IMR-90 (cell line): ENCODE measurements around the gene TNFSF9. TPM values are rescaled to one million over a fixed set of nuclear protein-coding genes. Genes with fewer than 3 reads are reported as not detected.

Experiments used
- ATAC-seq: fragments of 200-7000 bp; cut with Tn5 transposase; 2 replicates; pipeline ENCODE4 v1.9.1; 2020; ENCODE audit warnings: low read depth, mild to moderate bottlenecking, moderate library complexity
- BruUV-seq: library from RNA; stranded (reverse); fragments of 400-500 nt; replicated peaks from 2 replicates; lab custom pipeline; 2021; lab: Mats Ljungman, UMichigan
- CTCF ChIA-PET: fragments of 300-600 bp; formaldehyde crosslinking; extraction: SDS; loops from one replicate; lab custom pipeline; 2021; ENCODE audit warnings: antibody characterized with exemption; lab: Yijun Ruan, JAX
- POLR2A ChIA-PET: fragments of 300-600 bp; sonication (Branson Sonifier 250); formaldehyde crosslinking; loops from one replicate; lab custom pipeline; 2022; ENCODE audit warnings: antibody characterized with exemption; ENCODE audit not compliant: unreplicated experiment; lab: Charles Lee
- DNase-seq: peaks from one replicate; pipeline ENCODE4 v3.0.0; 2013
- H2AFZ ChIP-seq: replicated peaks from 2 replicates; pipeline ENCODE3; 2013; ENCODE audit warnings: low read length, mild to moderate bottlenecking; ENCODE audit not compliant: poor library complexity
- H2AK5ac ChIP-seq: 2 replicates; pipeline ENCODE4 v1.6.1; 2013; ENCODE audit warnings: low read depth, low read length, inconsistent platforms
- H2AK9ac ChIP-seq: replicated peaks from 2 replicates; pipeline ENCODE3; 2013; ENCODE audit warnings: mild to moderate bottlenecking, low read depth, low read length, moderate library complexity; ENCODE audit not compliant: poor library complexity
- H2BK120ac ChIP-seq: 2 replicates; pipeline ENCODE4 v1.6.1; 2013; ENCODE audit warnings: low read depth, low read length, inconsistent platforms
- H2BK15ac ChIP-seq: 3 replicates; pipeline ENCODE4 v1.6.1; 2013; ENCODE audit warnings: low read depth, low read length, inconsistent platforms
- H2BK20ac ChIP-seq: 2 replicates; pipeline ENCODE4 v1.6.1; 2013; ENCODE audit warnings: low read depth, mild to moderate bottlenecking, inconsistent platforms, low read length, moderate library complexity
- H2BK5ac ChIP-seq: 2 replicates; pipeline ENCODE4 v1.6.1; 2013; ENCODE audit warnings: mild to moderate bottlenecking, low read depth, low read length, inconsistent platforms; ENCODE audit not compliant: poor library complexity, severe bottlenecking
- H3K14ac ChIP-seq: replicated peaks from 2 replicates; pipeline ENCODE4 v1.6.1; 2013; ENCODE audit warnings: low read depth, low read length, inconsistent platforms
- H3K18ac ChIP-seq: 2 replicates; pipeline ENCODE4 v1.6.1; 2013; ENCODE audit warnings: low read depth, low read length, control low read depth
- H3K23ac ChIP-seq: 2 replicates; pipeline ENCODE4 v1.6.1; 2013; ENCODE audit warnings: low read depth, low read length, inconsistent platforms
- H3K27ac ChIP-seq: 2 replicates; pipeline ENCODE4 v1.5.1; 2013; ENCODE audit warnings: mild to moderate bottlenecking, control low read depth, low read length; ENCODE audit not compliant: insufficient read depth
- H3K27me3 ChIP-seq: 2 replicates; pipeline ENCODE4 v1.6.1; 2013; ENCODE audit warnings: low read length; ENCODE audit not compliant: control insufficient read depth, insufficient read depth
- H3K36me3 ChIP-seq: 2 replicates; pipeline ENCODE4 v1.6.1; 2013; ENCODE audit warnings: low read length, mixed read lengths; ENCODE audit not compliant: control insufficient read depth, insufficient read depth
- H3K4ac ChIP-seq: 2 replicates; pipeline ENCODE4 v1.6.1; 2013; ENCODE audit warnings: low read depth, low read length, inconsistent platforms
- H3K4me1 ChIP-seq: 2 replicates; pipeline ENCODE4 v1.6.1; 2013; ENCODE audit warnings: low read length, mixed read lengths; ENCODE audit not compliant: control insufficient read depth, insufficient read depth
- H3K4me2 ChIP-seq: 2 replicates; pipeline ENCODE4 v1.6.1; 2013; ENCODE audit warnings: low read depth, mild to moderate bottlenecking, control low read depth, low read length, moderate library complexity
- H3K4me3 ChIP-seq: 2 replicates; pipeline ENCODE4 v1.5.1; 2013; ENCODE audit warnings: low read depth, mild to moderate bottlenecking, control low read depth, low read length, moderate library complexity; ENCODE audit not compliant: insufficient read depth
- H3K56ac ChIP-seq: 2 replicates; pipeline ENCODE4 v1.6.1; 2013; ENCODE audit warnings: low read length, inconsistent platforms; ENCODE audit not compliant: insufficient read depth; ENCODE audit errors: extremely low read depth
- H3K79me1 ChIP-seq, 2 experiments: 2 replicates each; pipeline ENCODE4 v1.6.1; 2013; ENCODE audit warnings: low read length in 2 of 2, inconsistent platforms in 1 of 2, low read depth in 1 of 2
- H3K9ac ChIP-seq: 2 replicates; pipeline ENCODE4 v1.6.1; 2013; ENCODE audit warnings: low read depth, low read length, control low read depth
- H3K9me1 ChIP-seq: 2 replicates; pipeline ENCODE4 v1.6.1; 2013; ENCODE audit warnings: low read length, inconsistent platforms; ENCODE audit not compliant: insufficient read depth
- H3K9me3 ChIP-seq: 2 replicates; pipeline ENCODE4 v1.6.1; 2013; ENCODE audit warnings: low read length; ENCODE audit not compliant: control insufficient read depth, insufficient read depth
- H4K20me1 ChIP-seq: 2 replicates; pipeline ENCODE4 v1.6.1; 2013; ENCODE audit warnings: low read length, inconsistent platforms; ENCODE audit not compliant: insufficient read depth
- H4K5ac ChIP-seq: 2 replicates; pipeline ENCODE4 v1.6.1; 2013; ENCODE audit warnings: mild to moderate bottlenecking, low read depth, low read length, control low read depth
- H4K8ac ChIP-seq, 2 experiments: 2 replicates each; pipeline ENCODE4 v1.6.1; 2013; ENCODE audit warnings: low read depth in 2 of 2, low read length in 2 of 2, control low read depth in 1 of 2, inconsistent platforms in 1 of 2
- H4K91ac ChIP-seq: 2 replicates; pipeline ENCODE4 v1.6.1; 2013; ENCODE audit warnings: low read depth, low read length, inconsistent platforms; ENCODE audit not compliant: insufficient read depth
- BHLHE40 ChIP-seq: fragments of 150-350 bp; IDR thresholded peaks from 2 replicates; pipeline ENCODE4 v1.6.1; 2016; ENCODE audit warnings: mild to moderate bottlenecking, low read depth, low read length
- CEBPB ChIP-seq: IDR thresholded peaks from 2 replicates; pipeline ENCODE4 v1.6.1; 2012; ENCODE audit warnings: low read depth, low read length, improper control_type of control experiment
- CHD1 ChIP-seq: IDR thresholded peaks from 2 replicates; pipeline ENCODE4 v1.6.1; 2012; ENCODE audit warnings: low read depth, low read length, improper control_type of control experiment
- FOS ChIP-seq: fragments of 150-350 bp; IDR thresholded peaks from 2 replicates; pipeline ENCODE4 v1.6.1; 2016; ENCODE audit warnings: low read depth, low read length
- MAFK ChIP-seq: IDR thresholded peaks from 2 replicates; pipeline ENCODE4 v1.6.1; 2012; ENCODE audit warnings: low read depth, low read length, improper control_type of control experiment
- MAZ ChIP-seq: IDR thresholded peaks from 2 replicates; pipeline ENCODE4 v1.6.1; 2012; ENCODE audit warnings: low read depth, mild to moderate bottlenecking, low read length, improper control_type of control experiment, moderate library complexity, borderline replicate concordance
- MXI1 ChIP-seq: IDR thresholded peaks from 2 replicates; pipeline ENCODE4 v1.6.1; 2012; ENCODE audit warnings: low read depth, mild to moderate bottlenecking, low read length, moderate library complexity, borderline replicate concordance
- NFE2L2 ChIP-seq: fragments of 150-350 bp; IDR thresholded peaks from 2 replicates; pipeline ENCODE4 v1.6.1; 2016; ENCODE audit warnings: low read depth, mild to moderate bottlenecking, low read length
- POLR2A ChIP-seq: IDR thresholded peaks from 2 replicates; pipeline ENCODE4 v1.6.1; 2012; ENCODE audit warnings: mild to moderate bottlenecking, low read depth, low read length
- RAD21 ChIP-seq: IDR thresholded peaks from 2 replicates; pipeline ENCODE4 v1.6.1; 2012; ENCODE audit warnings: low read length, improper control_type of control experiment
- RCOR1 ChIP-seq: IDR thresholded peaks from 2 replicates; pipeline ENCODE4 v1.6.1; 2012; ENCODE audit warnings: mild to moderate bottlenecking, low read length, improper control_type of control experiment; ENCODE audit not compliant: insufficient replicate concordance
- RFX5 ChIP-seq: IDR thresholded peaks from 2 replicates; pipeline ENCODE4 v1.8.0; 2012; ENCODE audit warnings: low read depth, mild to moderate bottlenecking, low read length, moderate library complexity
- SMC3 ChIP-seq: fragments of 150-350 bp; IDR thresholded peaks from 2 replicates; pipeline ENCODE4 v1.6.1; 2016; ENCODE audit warnings: low read depth, mild to moderate bottlenecking, antibody characterized with exemption, low read length, moderate library complexity
- USF2 ChIP-seq: fragments of 150-350 bp; IDR thresholded peaks from 2 replicates; pipeline ENCODE4 v1.6.1; 2017; ENCODE audit warnings: mild to moderate bottlenecking, antibody characterized with exemption, low read length, low read depth
- WGBS, 2 experiments: methylation state at CpG; one replicate each; pipeline versions ENCODE4 v1.1.5 to v1.1.7; 2013; ENCODE audit warnings: missing lambda C conversion rate in 2 of 2; ENCODE audit not compliant: insufficient read length in 1 of 2; ENCODE audit errors: extremely low coverage in 2 of 2; 5-methylcytosine and 5-hydroxymethylcytosine counted together
- dilution Hi-C: fragments of 300-500 bp; cut with HindIII; formaldehyde crosslinking; loops from one replicate; pipeline ENCODE4 v1.14.3; 2018; ENCODE audit warnings: low sequenced_read_pairs; ENCODE audit not compliant: unreplicated experiment
- in situ Hi-C: fragments of 300-500 bp; cut with MboI; formaldehyde crosslinking; loops from 3 replicates; pipeline ENCODE4 v1.14.3; 2019; ENCODE audit warnings: low sequenced_read_pairs, inconsistent platforms, mixed read lengths
- intact Hi-C: fragments of 100-400 bp; cut with micrococcal nuclease; formaldehyde crosslinking; loops from 2 replicates; pipeline ENCODE4 v1.10.0; 2022
- polyA plus RNA-seq, 3 experiments: library from polyadenylated mRNA; depleted of rRNA; stranded (reverse); fragments of >200 nt; gene quantifications; 2 replicates each; pipeline ENCODE4 v1.2.3, GENCODE V29; 2012; ENCODE audit warnings: low replicate concordance in 1 of 3
- total RNA-seq: library from RNA; depleted of rRNA; stranded (reverse); fragments of >200 nt; gene quantifications from 2 replicates; pipeline ENCODE4 v1.2.3, GENCODE V29; 2012
- TF ChIP-seq, protein P1 (sequence below): conservative IDR thresholded peaks from 2 replicates; pipeline ENCODE4 v1.5.1; 2012; ENCODE audit warnings: mild to moderate bottlenecking, low read depth, low read length, improper control_type of control experiment
- TF ChIP-seq, protein P2 (sequence below): fragments of 150-350 bp; IDR thresholded peaks from 2 replicates; pipeline ENCODE4 v1.6.1; 2016; ENCODE audit warnings: low read depth, mild to moderate bottlenecking, low read length, moderate library complexity, borderline replicate concordance

TNFSF9 gene
- total and polyA plus RNA-seq, 2 of the 4 experiments (the other 2 are of a cell fraction) = 0.10 TPM; not detected in 1

DNA sequence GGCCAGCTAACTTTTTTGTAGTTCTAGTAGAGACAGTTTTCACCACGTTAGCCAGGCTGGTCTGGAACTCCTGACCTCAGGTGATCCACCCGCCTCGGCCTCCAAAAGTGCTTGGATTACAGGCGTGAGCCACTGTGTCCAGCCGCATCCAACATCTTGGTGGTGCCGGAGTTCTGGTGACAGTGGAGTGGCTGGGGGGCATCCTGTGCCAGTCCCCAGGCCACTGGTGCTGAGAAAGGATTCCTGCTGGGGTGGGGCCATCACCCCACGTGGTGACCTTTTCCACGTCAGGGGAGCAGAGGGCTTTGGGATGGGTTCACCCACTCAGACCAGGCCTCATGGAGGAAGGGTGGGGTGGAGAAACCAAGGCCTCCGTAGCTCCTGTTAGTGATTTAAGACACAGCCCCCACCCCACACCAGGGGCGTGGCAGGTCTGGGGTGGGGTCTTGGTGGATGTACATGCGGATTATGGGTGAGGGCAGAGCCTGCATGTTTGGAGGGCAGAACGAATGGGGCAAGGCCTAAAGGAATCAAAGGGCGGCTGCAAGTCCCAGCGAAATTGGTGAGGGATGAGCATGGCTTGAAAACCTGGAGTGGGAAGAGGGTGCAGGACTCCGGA lies 15.8 kb upstream of the TNFSF9 start:
- H2AFZ ChIP-seq = no peak overlapping the region

More for the DNA sequence above, 15.8 kb upstream of the TNFSF9 start:
- intact Hi-C loops = no loop called here
- TF ChIP-seq MXI1 (no peak), BHLHE40 (no peak), SMC3 (no peak), RCOR1 (no peak), MAZ (no peak), CHD1 (no peak), FOS (no peak), USF2 (no peak), CEBPB (no peak), POLR2A (no peak), RFX5 (no peak), NFE2L2 (no peak), MAFK (no peak), RAD21 (no peak)
- TF ChIP-seq, protein P1, sequence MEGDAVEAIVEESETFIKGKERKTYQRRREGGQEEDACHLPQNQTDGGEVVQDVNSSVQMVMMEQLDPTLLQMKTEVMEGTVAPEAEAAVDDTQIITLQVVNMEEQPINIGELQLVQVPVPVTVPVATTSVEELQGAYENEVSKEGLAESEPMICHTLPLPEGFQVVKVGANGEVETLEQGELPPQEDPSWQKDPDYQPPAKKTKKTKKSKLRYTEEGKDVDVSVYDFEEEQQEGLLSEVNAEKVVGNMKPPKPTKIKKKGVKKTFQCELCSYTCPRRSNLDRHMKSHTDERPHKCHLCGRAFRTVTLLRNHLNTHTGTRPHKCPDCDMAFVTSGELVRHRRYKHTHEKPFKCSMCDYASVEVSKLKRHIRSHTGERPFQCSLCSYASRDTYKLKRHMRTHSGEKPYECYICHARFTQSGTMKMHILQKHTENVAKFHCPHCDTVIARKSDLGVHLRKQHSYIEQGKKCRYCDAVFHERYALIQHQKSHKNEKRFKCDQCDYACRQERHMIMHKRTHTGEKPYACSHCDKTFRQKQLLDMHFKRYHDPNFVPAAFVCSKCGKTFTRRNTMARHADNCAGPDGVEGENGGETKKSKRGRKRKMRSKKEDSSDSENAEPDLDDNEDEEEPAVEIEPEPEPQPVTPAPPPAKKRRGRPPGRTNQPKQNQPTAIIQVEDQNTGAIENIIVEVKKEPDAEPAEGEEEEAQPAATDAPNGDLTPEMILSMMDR = no peak
- TF ChIP-seq, protein P2, sequence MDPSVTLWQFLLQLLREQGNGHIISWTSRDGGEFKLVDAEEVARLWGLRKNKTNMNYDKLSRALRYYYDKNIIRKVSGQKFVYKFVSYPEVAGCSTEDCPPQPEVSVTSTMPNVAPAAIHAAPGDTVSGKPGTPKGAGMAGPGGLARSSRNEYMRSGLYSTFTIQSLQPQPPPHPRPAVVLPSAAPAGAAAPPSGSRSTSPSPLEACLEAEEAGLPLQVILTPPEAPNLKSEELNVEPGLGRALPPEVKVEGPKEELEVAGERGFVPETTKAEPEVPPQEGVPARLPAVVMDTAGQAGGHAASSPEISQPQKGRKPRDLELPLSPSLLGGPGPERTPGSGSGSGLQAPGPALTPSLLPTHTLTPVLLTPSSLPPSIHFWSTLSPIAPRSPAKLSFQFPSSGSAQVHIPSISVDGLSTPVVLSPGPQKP = no peak
- H3K27ac ChIP-seq = no peak overlapping the region
- no peaks in the 10 kb centered on the region for H4K20me1 ChIP-seq
- no peak overlapping the region for H2BK5ac ChIP-seq
- H2BK15ac ChIP-seq = no peak overlapping the region
- no peak overlapping the region for H3K9ac ChIP-seq
- no peaks in the 10 kb centered on the region for H3K79me1 ChIP-seq
- H3K4ac ChIP-seq = no peak overlapping the region
- H2BK120ac ChIP-seq = no peak overlapping the region
- ATAC-seq (no peak), DNase-seq (no peak)
- H2BK20ac ChIP-seq = no peak overlapping the region
- H3K4me2 ChIP-seq = no peak overlapping the region
- WGBS, 2 experiments = 86% methylated on average over 10 of the region's 15 CpGs; no CpG with 5 or more reads in 1 of the 2 experiments
- ChIA-PET CTCF (no interaction called here), POLR2A (no interaction called here)
- H4K91ac ChIP-seq = no peak overlapping the region
- no peak overlapping the region for H3K4me3 ChIP-seq
- no TSS peak for BruUV-seq
- H3K23ac ChIP-seq = no peak overlapping the region
- H3K18ac ChIP-seq = no peak overlapping the region
- no peaks in the 10 kb centered on the region for H3K9me3 ChIP-seq
- no peak overlapping the region for H3K56ac ChIP-seq
- H4K5ac ChIP-seq = no peak overlapping the region
- H2AK5ac ChIP-seq = no peak overlapping the region
- no peaks in the 10 kb centered on the region for H3K36me3 ChIP-seq
- no peaks in the 10 kb centered on the region for H3K4me1 ChIP-seq
- H3K14ac ChIP-seq = no peak overlapping the region
- 0 out of 2 replicates have a peak, but pooled peaks cover 2% of the 10 kb centered on the region for H3K9me1 ChIP-seq
- no peak overlapping the region for H4K8ac ChIP-seq
- in situ Hi-C loops = loop anchor here (5.0 to 10.0 kb wide), 2 partner anchors 220 to 347 kb away; partner anchors contain the start of genes GPR108 and TRIP10
- H2AK9ac ChIP-seq = no peak overlapping the region
- dilution Hi-C loops = no loop called here
- H3K27me3 ChIP-seq = no peaks in the 10 kb centered on the region
